ENCODE measurements around the gene CACNG8.

DNA sequence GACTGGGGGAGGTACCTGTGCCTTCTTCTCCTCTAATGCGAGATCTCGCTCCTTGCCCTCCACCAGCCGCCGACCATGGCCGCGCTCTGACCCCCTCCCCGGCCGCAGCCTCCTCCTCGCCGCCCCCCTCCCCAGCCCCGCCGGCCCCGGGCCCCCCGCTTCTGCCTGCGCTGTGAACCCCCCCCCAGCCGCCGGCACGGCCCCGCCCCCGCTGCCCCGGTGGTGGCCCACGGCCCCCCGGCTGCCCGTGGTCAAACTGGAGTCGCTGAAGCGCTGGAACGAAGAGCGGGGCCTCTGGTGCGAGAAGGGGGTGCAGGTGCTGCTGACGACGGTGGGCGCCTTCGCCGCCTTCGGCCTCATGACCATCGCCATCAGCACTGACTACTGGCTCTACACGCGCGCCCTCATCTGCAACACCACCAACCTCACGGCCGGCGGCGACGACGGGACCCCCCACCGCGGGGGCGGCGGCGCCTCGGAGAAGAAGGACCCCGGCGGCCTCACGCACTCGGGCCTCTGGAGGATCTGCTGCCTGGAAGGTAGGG, at the start of gene CACNG8:
- TF ChIP-seq, protein P1, sequence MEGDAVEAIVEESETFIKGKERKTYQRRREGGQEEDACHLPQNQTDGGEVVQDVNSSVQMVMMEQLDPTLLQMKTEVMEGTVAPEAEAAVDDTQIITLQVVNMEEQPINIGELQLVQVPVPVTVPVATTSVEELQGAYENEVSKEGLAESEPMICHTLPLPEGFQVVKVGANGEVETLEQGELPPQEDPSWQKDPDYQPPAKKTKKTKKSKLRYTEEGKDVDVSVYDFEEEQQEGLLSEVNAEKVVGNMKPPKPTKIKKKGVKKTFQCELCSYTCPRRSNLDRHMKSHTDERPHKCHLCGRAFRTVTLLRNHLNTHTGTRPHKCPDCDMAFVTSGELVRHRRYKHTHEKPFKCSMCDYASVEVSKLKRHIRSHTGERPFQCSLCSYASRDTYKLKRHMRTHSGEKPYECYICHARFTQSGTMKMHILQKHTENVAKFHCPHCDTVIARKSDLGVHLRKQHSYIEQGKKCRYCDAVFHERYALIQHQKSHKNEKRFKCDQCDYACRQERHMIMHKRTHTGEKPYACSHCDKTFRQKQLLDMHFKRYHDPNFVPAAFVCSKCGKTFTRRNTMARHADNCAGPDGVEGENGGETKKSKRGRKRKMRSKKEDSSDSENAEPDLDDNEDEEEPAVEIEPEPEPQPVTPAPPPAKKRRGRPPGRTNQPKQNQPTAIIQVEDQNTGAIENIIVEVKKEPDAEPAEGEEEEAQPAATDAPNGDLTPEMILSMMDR (IDR thresholded peaks at IDR 0.05): no peak
- TF ChIP-seq EP300 (IDR thresholded peaks at IDR 0.05): no peak

Data from gastroesophageal sphincter (tissue), 3 donors.